H9 (cell line): ENCODE data around the gene TRIM65. TPM values are rescaled to one million over a fixed set of nuclear protein-coding genes. Genes with fewer than 3 reads are reported as not detected.

Experiments
- DNase-seq: peaks from one replicate; pipeline ENCODE4 v3.0.0-alpha.2; 2017
- H2AFZ ChIP-seq: one replicate; pipeline ENCODE4 v1.6.1; 2013; ENCODE audit warnings: mild to moderate bottlenecking, low read length, control low read depth, moderate library complexity
- H2AK5ac ChIP-seq: 2 replicates; pipeline ENCODE4 v1.6.1; 2013; ENCODE audit warnings: low read length, control low read depth, mixed read lengths; ENCODE audit not compliant: insufficient read length
- H2BK120ac ChIP-seq: one replicate; pipeline ENCODE4 v1.6.1; 2013; ENCODE audit warnings: low read depth, mild to moderate bottlenecking, low read length, control low read depth, inconsistent platforms; ENCODE audit not compliant: poor library complexity, severe bottlenecking
- H2BK12ac ChIP-seq: 2 replicates; pipeline ENCODE4 v1.6.1; 2013; ENCODE audit warnings: low read length, control low read depth, mixed read lengths, low read depth; ENCODE audit not compliant: insufficient read length
- H2BK15ac ChIP-seq: 2 replicates; pipeline ENCODE4 v1.6.1; 2013; ENCODE audit warnings: low read depth, low read length, control low read depth
- H2BK20ac ChIP-seq: one replicate; pipeline ENCODE4 v1.6.1; 2013; ENCODE audit warnings: low read depth, mild to moderate bottlenecking, low read length, control low read depth, inconsistent platforms; ENCODE audit not compliant: poor library complexity, severe bottlenecking
- H2BK5ac ChIP-seq: 2 replicates; pipeline ENCODE4 v1.6.1; 2013; ENCODE audit warnings: low read length, control low read depth, mixed read lengths; ENCODE audit not compliant: insufficient read length
- H3K14ac ChIP-seq: 2 replicates; pipeline ENCODE4 v1.6.1; 2013; ENCODE audit warnings: low read length, control low read depth; ENCODE audit not compliant: insufficient read depth
- H3K18ac ChIP-seq: 2 replicates; pipeline ENCODE4 v1.6.1; 2013; ENCODE audit warnings: low read depth, mild to moderate bottlenecking, mixed read lengths, low read length, control low read depth; ENCODE audit not compliant: insufficient read length
- H3K23ac ChIP-seq: 2 replicates; pipeline ENCODE4 v1.6.1; 2013; ENCODE audit warnings: low read length, control low read depth, mixed read lengths, low read depth; ENCODE audit not compliant: insufficient read length
- H3K23me2 ChIP-seq: 2 replicates; pipeline ENCODE4 v1.6.1; 2013; ENCODE audit warnings: low read depth, mild to moderate bottlenecking, mixed read lengths, low read length, control low read depth; ENCODE audit not compliant: insufficient read length, poor library complexity, severe bottlenecking
- H3K27ac ChIP-seq: 2 replicates; pipeline ENCODE4 v1.5.1; 2013; ENCODE audit warnings: low read length, control low read depth, mixed read lengths, low read depth; ENCODE audit not compliant: insufficient read length
- H3K27me3 ChIP-seq: 2 replicates; pipeline ENCODE4 v1.6.1; 2013; ENCODE audit warnings: low read length, control low read depth, inconsistent platforms; ENCODE audit not compliant: insufficient read depth
- H3K4ac ChIP-seq: 2 replicates; pipeline ENCODE4 v1.6.1; 2013; ENCODE audit warnings: low read depth, mild to moderate bottlenecking, control low read depth, inconsistent platforms, low read length, moderate library complexity
- H3K4me1 ChIP-seq: 2 replicates; pipeline ENCODE4 v1.6.1; 2013; ENCODE audit warnings: low read length, control low read depth, inconsistent platforms; ENCODE audit not compliant: insufficient read depth
- H3K4me2 ChIP-seq: 2 replicates; pipeline ENCODE4 v1.6.1; 2013; ENCODE audit warnings: low read length, control low read depth, mixed read lengths; ENCODE audit not compliant: insufficient read length, insufficient read depth
- H3K56ac ChIP-seq: 2 replicates; pipeline ENCODE4 v1.6.1; 2013; ENCODE audit warnings: low read depth, mild to moderate bottlenecking, mixed read lengths, low read length, control low read depth; ENCODE audit not compliant: insufficient read length
- H3K79me1 ChIP-seq: 2 replicates; pipeline ENCODE4 v1.6.1; 2013; ENCODE audit warnings: low read depth, mild to moderate bottlenecking, moderate library complexity, low read length, control low read depth, inconsistent platforms; ENCODE audit not compliant: insufficient read depth, poor library complexity, severe bottlenecking
- H3K79me2 ChIP-seq: 2 replicates; pipeline ENCODE4 v1.6.1; 2013; ENCODE audit warnings: low read length, control low read depth, inconsistent platforms; ENCODE audit not compliant: insufficient read depth
- H3K9ac ChIP-seq: 2 replicates; pipeline ENCODE4 v1.6.1; 2013; ENCODE audit warnings: low read length, control low read depth, mixed read lengths; ENCODE audit not compliant: insufficient read length; ENCODE audit errors: extremely low read depth
- H3K9me3 ChIP-seq: one replicate; pipeline ENCODE4 v1.6.1; 2013; ENCODE audit warnings: low read depth, low read length, inconsistent platforms; ENCODE audit not compliant: control insufficient read depth
- H3T11ph ChIP-seq: one replicate; pipeline ENCODE4 v1.6.1; 2013; ENCODE audit warnings: mild to moderate bottlenecking, low read length, control low read depth, inconsistent platforms
- H4K20me1 ChIP-seq: one replicate; pipeline ENCODE4 v1.6.1; 2013; ENCODE audit not compliant: control insufficient read depth, insufficient read length, insufficient read depth
- H4K5ac ChIP-seq: 2 replicates; pipeline ENCODE4 v1.6.1; 2013; ENCODE audit warnings: low read depth, mild to moderate bottlenecking, mixed read lengths, low read length, control low read depth; ENCODE audit not compliant: insufficient read length
- H4K8ac ChIP-seq: replicated peaks from 2 replicates; pipeline ENCODE4 v1.6.1; 2013; ENCODE audit warnings: low read length, control low read depth, mixed read lengths, low read depth; ENCODE audit not compliant: insufficient read length
- H4K91ac ChIP-seq: 2 replicates; pipeline ENCODE4 v1.6.1; 2013; ENCODE audit warnings: low read depth, mild to moderate bottlenecking, moderate library complexity, mixed read lengths, low read length, control low read depth; ENCODE audit not compliant: insufficient read length
- H3K27ac Mint-ChIP-seq, 3 experiments: 2 replicates in 2 of 3; 3 replicates in 1 of 3; pipeline ENCODE4 v1.8.0; 2020 to 2021; ENCODE audit warnings: mixed read lengths in 3 of 3, mild to moderate bottlenecking in 1 of 3, moderate library complexity in 1 of 3
- H3K27me3 Mint-ChIP-seq: 2 replicates; pipeline ENCODE4 v1.8.0; 2021; ENCODE audit warnings: low read depth, mild to moderate bottlenecking, moderate library complexity, mixed read lengths
- H3K36me3 Mint-ChIP-seq, 3 experiments: 2 replicates in 2 of 3; 3 replicates in 1 of 3; pipeline ENCODE4 v1.8.0; 2020 to 2021; ENCODE audit warnings: low read depth in 3 of 3, mixed read lengths in 3 of 3; ENCODE audit not compliant: insufficient read depth in 1 of 3
- H3K4me1 Mint-ChIP-seq, 2 experiments: 2 replicates each; pipeline ENCODE4 v1.8.0; 2020; ENCODE audit warnings: mixed read lengths in 2 of 2
- H3K4me3 Mint-ChIP-seq, 2 experiments: 2 replicates in 1 of 2; 3 replicates in 1 of 2; pipeline ENCODE4 v1.8.0; 2020 to 2021; ENCODE audit warnings: mild to moderate bottlenecking in 2 of 2, mixed read lengths in 2 of 2, moderate library complexity in 1 of 2
- H3K9me3 Mint-ChIP-seq, 2 experiments: 2 replicates in 1 of 2; 3 replicates in 1 of 2; pipeline ENCODE4 v1.8.0; 2020; ENCODE audit warnings: mild to moderate bottlenecking in 2 of 2, mixed read lengths in 2 of 2, moderate library complexity in 1 of 2
- WGBS: extraction: QIAGEN DNeasy Blood & Tissue Kit; methylation state at CpG from one replicate; pipeline ENCODE4 v1.1.7; 2013; ENCODE audit warnings: missing lambda C conversion rate, low lambda C conversion rate, mixed read lengths; ENCODE audit not compliant: insufficient read length; ENCODE audit errors: extremely low coverage; 5-methylcytosine and 5-hydroxymethylcytosine counted together
- total RNA-seq: library from RNA; stranded (reverse); gene quantifications from 2 replicates; pipeline ENCODE4 v1.2.1, GENCODE V29; 2021
- TF ChIP-seq, protein P1 (sequence below): fragments of 200-600 bp; sonication (generic); conservative IDR thresholded peaks from 3 replicates; pipeline ENCODE4 v1.8.0; 2021; ENCODE audit warnings: antibody characterized with exemption, mild to moderate bottlenecking

The TRIM65 gene
- total RNA-seq, 1 experiment from 2014 or later, result 34.1 TPM

DNA sequence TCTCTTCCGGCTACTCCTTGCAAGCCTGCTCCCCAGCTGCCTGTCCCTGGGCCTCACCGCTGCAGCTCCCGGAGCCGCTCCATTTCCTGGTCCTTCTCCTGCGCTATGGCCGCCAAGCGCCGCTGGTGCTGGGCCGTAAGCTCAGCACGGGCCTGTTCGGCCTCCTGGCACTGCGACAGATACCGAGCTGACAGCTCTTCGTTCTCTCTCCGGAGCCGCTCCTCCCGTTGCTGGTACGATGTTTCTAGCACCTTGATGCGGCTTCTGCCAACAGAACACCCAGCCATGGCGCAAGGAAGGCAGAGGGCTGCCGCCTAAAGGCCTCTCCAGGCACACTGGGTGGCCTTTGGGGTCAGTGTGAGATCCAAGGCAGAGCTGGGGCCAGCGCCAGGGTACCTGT is 22.9 kb upstream of the TRIM65 start:
- Histone ChIP-seq H2BK120ac (no peak overlapping the region), H3K18ac (no peak overlapping the region), H4K91ac (no peak overlapping the region), H2AK5ac (no peak overlapping the region), H3K4me1 (no peaks in the 10 kb centered on the region), H3K4ac (no peak overlapping the region), H3K27me3 (no peaks in the 10 kb centered on the region), H3K9ac (no peak overlapping the region), H4K8ac (no peak overlapping the region), H2BK5ac (no peak overlapping the region), H2BK20ac (no peak overlapping the region), H3K14ac (no peak overlapping the region; the same call in 1 of the 2 replicates), H2AFZ (no peak overlapping the region), H3K9me3 (no peaks in the 10 kb centered on the region), H2BK12ac (no peak overlapping the region), H3K27ac (no peak overlapping the region), H3T11ph (no peak overlapping the region), H4K20me1 (no peaks in the 10 kb centered on the region), H3K79me2 (no peaks in the 10 kb centered on the region), H3K23ac (no peak overlapping the region), H3K4me2 (no peak overlapping the region), H2BK15ac (0 out of 2 replicates have a peak overlapping the region, but pooled peaks have one; percentile 38), H3K56ac (no peak overlapping the region), H3K23me2 (no peaks in the 10 kb centered on the region), H4K5ac (no peak overlapping the region), H3K79me1 (no peaks in the 10 kb centered on the region)
- no peaks in the 10 kb centered on the region for H3K27me3 Mint-ChIP-seq
- no peak for DNase-seq
- no peaks in the 10 kb centered on the region for H3K9me3 Mint-ChIP-seq
- peak overlapping the region in 2 of 3 experiments; percentile 3 to 23; a peak in 1 of 7 replicates for H3K27ac Mint-ChIP-seq
- WGBS, result no CpG with 5 or more reads among the region's 22 CpGs
- H3K4me1 Mint-ChIP-seq, result no peaks in the 10 kb centered on the region
- H3K4me3 Mint-ChIP-seq, result no peak overlapping the region
- TF ChIP-seq, protein P1, sequence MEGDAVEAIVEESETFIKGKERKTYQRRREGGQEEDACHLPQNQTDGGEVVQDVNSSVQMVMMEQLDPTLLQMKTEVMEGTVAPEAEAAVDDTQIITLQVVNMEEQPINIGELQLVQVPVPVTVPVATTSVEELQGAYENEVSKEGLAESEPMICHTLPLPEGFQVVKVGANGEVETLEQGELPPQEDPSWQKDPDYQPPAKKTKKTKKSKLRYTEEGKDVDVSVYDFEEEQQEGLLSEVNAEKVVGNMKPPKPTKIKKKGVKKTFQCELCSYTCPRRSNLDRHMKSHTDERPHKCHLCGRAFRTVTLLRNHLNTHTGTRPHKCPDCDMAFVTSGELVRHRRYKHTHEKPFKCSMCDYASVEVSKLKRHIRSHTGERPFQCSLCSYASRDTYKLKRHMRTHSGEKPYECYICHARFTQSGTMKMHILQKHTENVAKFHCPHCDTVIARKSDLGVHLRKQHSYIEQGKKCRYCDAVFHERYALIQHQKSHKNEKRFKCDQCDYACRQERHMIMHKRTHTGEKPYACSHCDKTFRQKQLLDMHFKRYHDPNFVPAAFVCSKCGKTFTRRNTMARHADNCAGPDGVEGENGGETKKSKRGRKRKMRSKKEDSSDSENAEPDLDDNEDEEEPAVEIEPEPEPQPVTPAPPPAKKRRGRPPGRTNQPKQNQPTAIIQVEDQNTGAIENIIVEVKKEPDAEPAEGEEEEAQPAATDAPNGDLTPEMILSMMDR, result no peak
- H3K36me3 Mint-ChIP-seq, result peaks cover 2 to 24% (median 4%) of the 10 kb centered on the region in 3 experiments; a peak in 6 of 7 replicates
